ENCODE data around the gene MSH5. TPM values are rescaled to one million over a fixed set of nuclear protein-coding genes. Genes with fewer than 3 reads are reported as not detected.

MSH5 gene
- total and polyA plus RNA-seq, 2 experiments from 2014 or later: 12.1 to 23.9 TPM

DNA sequence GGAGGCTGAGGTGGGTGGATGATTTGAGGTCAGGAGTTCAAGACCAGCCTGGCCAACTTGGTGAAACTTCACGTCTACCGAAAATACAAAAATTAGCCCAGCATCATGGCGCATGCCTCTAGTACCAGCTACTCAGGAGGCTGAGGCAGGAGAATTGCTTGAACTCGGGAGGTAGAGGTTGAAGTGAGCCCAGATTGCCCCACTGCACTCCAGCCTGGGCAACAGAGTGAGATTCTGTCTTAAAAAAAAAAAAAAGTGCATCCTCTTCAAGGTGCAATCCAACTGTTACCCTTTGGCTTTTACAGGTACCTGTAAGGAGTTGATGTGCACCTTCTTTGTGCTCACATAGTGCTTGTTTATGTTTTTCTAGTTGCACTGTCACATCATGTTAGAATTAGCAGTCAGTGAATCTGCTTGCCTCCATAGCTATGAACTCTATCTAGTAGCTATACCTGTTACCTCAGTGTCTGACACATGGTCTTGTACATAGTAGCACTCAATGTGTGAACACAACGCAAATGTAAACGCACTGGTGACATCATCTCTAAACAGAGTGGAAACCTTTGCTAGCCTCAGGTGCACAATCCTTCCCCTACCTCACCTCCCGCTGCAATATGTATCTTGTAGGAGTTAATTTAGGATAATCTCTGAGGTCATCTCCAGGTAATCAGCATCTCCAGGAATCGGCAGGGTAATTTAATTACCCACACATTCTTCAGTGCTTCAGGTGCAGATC, 9.7 kb downstream of the MSH5 start:
- no peaks in the 10 kb centered on the region for H3K4me1 ChIP-seq (ENCODE audit: insufficient read depth)
- no peaks in the 10 kb centered on the region for H3K79me2 ChIP-seq (replicated peaks; ENCODE audit: insufficient read depth)
- H3K9me3 Mint-ChIP-seq: no peaks in the 10 kb centered on the region
- H3K27ac Mint-ChIP-seq: no peak overlapping the region
- H3K36me3 ChIP-seq (ENCODE audit: insufficient read depth): no peaks in the 10 kb centered on the region
- no peak for ATAC-seq
- no peak overlapping the region for H3K27ac ChIP-seq (ENCODE audit: low read depth)
- H3K9me2 ChIP-seq (ENCODE audit: insufficient read depth): no peaks in the 10 kb centered on the region
- H3K36me3 Mint-ChIP-seq (ENCODE audit: low read depth): peaks cover 13% of the 10 kb centered on the region
- no peak for TF ChIP-seq EZH2 (IDR thresholded peaks at IDR 0.05; ENCODE audit: low read depth, unreplicated experiment)
- TF ChIP-seq, protein P1, sequence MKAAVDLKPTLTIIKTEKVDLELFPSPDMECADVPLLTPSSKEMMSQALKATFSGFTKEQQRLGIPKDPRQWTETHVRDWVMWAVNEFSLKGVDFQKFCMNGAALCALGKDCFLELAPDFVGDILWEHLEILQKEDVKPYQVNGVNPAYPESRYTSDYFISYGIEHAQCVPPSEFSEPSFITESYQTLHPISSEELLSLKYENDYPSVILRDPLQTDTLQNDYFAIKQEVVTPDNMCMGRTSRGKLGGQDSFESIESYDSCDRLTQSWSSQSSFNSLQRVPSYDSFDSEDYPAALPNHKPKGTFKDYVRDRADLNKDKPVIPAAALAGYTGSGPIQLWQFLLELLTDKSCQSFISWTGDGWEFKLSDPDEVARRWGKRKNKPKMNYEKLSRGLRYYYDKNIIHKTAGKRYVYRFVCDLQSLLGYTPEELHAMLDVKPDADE (IDR thresholded peaks at IDR 0.05): no peak
- H4K20me1 ChIP-seq (replicated peaks; ENCODE audit: insufficient read depth): no peaks in the 10 kb centered on the region; the same call in 1 of the 2 replicates
- H3K4me2 ChIP-seq: no peak overlapping the region
- H2AFZ ChIP-seq: no peak overlapping the region
- peaks cover 8% of the 10 kb centered on the region for H3K27me3 Mint-ChIP-seq (ENCODE audit: insufficient read depth, low read depth, poor library complexity)
- no peak overlapping the region for H3K4me3 Mint-ChIP-seq
- H3K27me3 ChIP-seq (ENCODE audit: insufficient read depth): no peaks in the 10 kb centered on the region
- H3F3A ChIP-seq (replicated peaks; ENCODE audit: low read depth): 0 out of 2 replicates have a peak, but pooled peaks cover 4% of the 10 kb centered on the region
- no peak overlapping the region for H3K4me3 ChIP-seq
- H3K4me1 Mint-ChIP-seq: peaks cover 6% of the 10 kb centered on the region
- DNase-seq (ENCODE audit: low spot score): no peak

DNA sequence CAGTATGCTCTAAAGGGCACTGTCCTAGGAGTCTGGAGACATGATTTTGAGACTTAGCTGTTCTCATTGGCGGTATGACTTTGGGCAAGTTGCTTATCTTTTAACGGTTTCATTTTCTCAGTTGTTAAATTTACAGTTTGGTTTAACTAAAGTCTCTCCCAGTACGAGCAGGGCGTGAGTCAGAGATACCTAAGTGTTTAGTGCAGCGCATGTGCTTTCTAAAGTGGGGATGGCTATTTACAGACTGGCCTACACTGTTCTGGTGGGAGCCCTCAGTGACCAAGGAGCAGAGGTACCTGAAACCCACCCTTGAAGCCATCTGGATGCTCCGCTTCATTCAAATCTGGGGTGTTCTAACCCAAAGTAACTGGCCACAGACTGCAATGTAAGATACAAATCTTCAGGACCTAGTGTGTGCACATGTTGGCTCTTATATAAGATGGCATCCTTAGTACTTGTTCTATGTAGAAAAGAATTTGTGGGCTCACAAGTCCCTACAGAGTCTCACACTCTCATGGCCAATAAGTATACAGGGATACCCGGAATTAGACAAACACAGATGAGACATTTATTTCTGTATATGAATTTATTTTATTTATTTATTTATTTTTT, 10.7 kb downstream of the MSH5 start:
- DNase-seq (ENCODE audit: low spot score): no peak
- H3K79me2 ChIP-seq (replicated peaks; ENCODE audit: insufficient read depth): no peaks in the 10 kb centered on the region
- no peak overlapping the region for H3K4me3 Mint-ChIP-seq

DNA sequence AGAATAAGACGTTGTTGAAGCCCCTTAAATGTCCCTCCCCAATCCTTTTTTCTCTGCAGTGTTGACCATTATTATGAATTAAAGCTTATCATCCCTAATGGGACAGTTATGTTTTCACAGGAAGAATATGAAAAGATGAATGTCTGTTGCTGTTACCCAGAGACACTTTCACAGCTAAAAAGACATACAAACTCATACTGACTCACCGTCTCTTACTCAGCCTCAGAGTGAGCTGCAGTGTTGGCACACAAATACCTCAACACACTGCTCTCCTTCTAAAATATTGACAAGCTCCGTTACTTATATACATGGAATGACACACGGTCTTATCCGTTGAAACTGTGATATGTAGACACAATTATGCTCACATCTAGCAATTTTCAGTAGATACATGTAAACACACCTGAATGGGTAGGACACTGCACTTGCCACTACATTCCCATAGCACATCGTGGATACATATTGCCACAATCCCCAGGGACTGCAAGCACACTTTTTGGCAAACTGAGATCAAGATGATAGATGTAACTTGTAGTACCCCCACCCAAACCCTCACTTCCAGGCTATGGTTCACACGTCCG, 13.0 kb downstream of the MSH5 start:
- Histone ChIP-seq H3K27me3 (ENCODE audit: insufficient read depth) (no peaks in the 10 kb centered on the region), H3K27ac (ENCODE audit: low read depth) (no peak overlapping the region), H3K9me2 (ENCODE audit: insufficient read depth) (no peaks in the 10 kb centered on the region), H4K20me1 (replicated peaks; ENCODE audit: insufficient read depth) (peaks cover 3% of the 10 kb centered on the region; the same call in 1 of the 2 replicates), H3K4me2 (no peak overlapping the region), H2AFZ (no peak overlapping the region), H3K4me1 (ENCODE audit: insufficient read depth) (no peaks in the 10 kb centered on the region), H3K79me2 (replicated peaks; ENCODE audit: insufficient read depth) (no peaks in the 10 kb centered on the region), H3K4me3 (no peak overlapping the region), H3F3A (replicated peaks; ENCODE audit: low read depth) (0 out of 2 replicates have a peak, but pooled peaks cover 4% of the 10 kb centered on the region), H3K36me3 (ENCODE audit: insufficient read depth) (no peaks in the 10 kb centered on the region)
- H3K4me1 Mint-ChIP-seq: no peaks in the 10 kb centered on the region
- peaks cover 7% of the 10 kb centered on the region for H3K27me3 Mint-ChIP-seq (ENCODE audit: insufficient read depth, low read depth, poor library complexity)
- H3K4me3 Mint-ChIP-seq: no peak overlapping the region
- no peak for ATAC-seq
- no peak for DNase-seq (ENCODE audit: low spot score)
- H3K27ac Mint-ChIP-seq: no peak overlapping the region
- peaks cover 7% of the 10 kb centered on the region; the same call in 2 of the 3 replicates for H3K36me3 Mint-ChIP-seq (ENCODE audit: low read depth)
- no peaks in the 10 kb centered on the region for H3K9me3 Mint-ChIP-seq
- TF ChIP-seq EZH2phosphoT487 (IDR thresholded peaks at IDR 0.05; ENCODE audit: unreplicated experiment) (no peak), NANOG (IDR thresholded peaks at IDR 0.05; ENCODE audit: borderline replicate concordance) (no peak), ZNF114 (CRISPR knock-in tag; IDR thresholded peaks at IDR 0.05) (no peak), ZNF331 (CRISPR knock-in tag; IDR thresholded peaks at IDR 0.05; ENCODE audit: low read depth) (no peak)
- TF ChIP-seq, protein P2, sequence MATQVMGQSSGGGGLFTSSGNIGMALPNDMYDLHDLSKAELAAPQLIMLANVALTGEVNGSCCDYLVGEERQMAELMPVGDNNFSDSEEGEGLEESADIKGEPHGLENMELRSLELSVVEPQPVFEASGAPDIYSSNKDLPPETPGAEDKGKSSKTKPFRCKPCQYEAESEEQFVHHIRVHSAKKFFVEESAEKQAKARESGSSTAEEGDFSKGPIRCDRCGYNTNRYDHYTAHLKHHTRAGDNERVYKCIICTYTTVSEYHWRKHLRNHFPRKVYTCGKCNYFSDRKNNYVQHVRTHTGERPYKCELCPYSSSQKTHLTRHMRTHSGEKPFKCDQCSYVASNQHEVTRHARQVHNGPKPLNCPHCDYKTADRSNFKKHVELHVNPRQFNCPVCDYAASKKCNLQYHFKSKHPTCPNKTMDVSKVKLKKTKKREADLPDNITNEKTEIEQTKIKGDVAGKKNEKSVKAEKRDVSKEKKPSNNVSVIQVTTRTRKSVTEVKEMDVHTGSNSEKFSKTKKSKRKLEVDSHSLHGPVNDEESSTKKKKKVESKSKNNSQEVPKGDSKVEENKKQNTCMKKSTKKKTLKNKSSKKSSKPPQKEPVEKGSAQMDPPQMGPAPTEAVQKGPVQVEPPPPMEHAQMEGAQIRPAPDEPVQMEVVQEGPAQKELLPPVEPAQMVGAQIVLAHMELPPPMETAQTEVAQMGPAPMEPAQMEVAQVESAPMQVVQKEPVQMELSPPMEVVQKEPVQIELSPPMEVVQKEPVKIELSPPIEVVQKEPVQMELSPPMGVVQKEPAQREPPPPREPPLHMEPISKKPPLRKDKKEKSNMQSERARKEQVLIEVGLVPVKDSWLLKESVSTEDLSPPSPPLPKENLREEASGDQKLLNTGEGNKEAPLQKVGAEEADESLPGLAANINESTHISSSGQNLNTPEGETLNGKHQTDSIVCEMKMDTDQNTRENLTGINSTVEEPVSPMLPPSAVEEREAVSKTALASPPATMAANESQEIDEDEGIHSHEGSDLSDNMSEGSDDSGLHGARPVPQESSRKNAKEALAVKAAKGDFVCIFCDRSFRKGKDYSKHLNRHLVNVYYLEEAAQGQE (IDR thresholded peaks at IDR 0.05; ENCODE audit: unreplicated experiment): no peak
- TF ChIP-seq, protein P1 (IDR thresholded peaks at IDR 0.05): no peak

More for the DNA sequence above, 10.7 kb downstream of the MSH5 start:
- H3K36me3 ChIP-seq (ENCODE audit: insufficient read depth): no peaks in the 10 kb centered on the region
- 0 out of 2 replicates have a peak, but pooled peaks cover 4% of the 10 kb centered on the region for H3F3A ChIP-seq (replicated peaks; ENCODE audit: low read depth)
- H3K4me3 ChIP-seq: no peak overlapping the region
- H3K4me1 Mint-ChIP-seq: no peaks in the 10 kb centered on the region
- H3K27ac ChIP-seq (ENCODE audit: low read depth): no peak overlapping the region
- no peak overlapping the region for H2AFZ ChIP-seq
- no peak overlapping the region for H3K4me2 ChIP-seq
- H3K9me2 ChIP-seq (ENCODE audit: insufficient read depth): no peaks in the 10 kb centered on the region
- peaks cover 7% of the 10 kb centered on the region for H3K27me3 Mint-ChIP-seq (ENCODE audit: insufficient read depth, low read depth, poor library complexity)
- H3K27me3 ChIP-seq (ENCODE audit: insufficient read depth): no peaks in the 10 kb centered on the region
- peaks cover 13% of the 10 kb centered on the region for H3K36me3 Mint-ChIP-seq (ENCODE audit: low read depth)
- H3K9me3 Mint-ChIP-seq: no peaks in the 10 kb centered on the region
- no peak overlapping the region; the same call in 1 of the 2 replicates for H3K27ac Mint-ChIP-seq
- no peaks in the 10 kb centered on the region; the same call in 1 of the 2 replicates for H4K20me1 ChIP-seq (replicated peaks; ENCODE audit: insufficient read depth)
- H3K4me1 ChIP-seq (ENCODE audit: insufficient read depth): no peaks in the 10 kb centered on the region
- ATAC-seq: no peak
- no peak for TF ChIP-seq EZH2 (IDR thresholded peaks at IDR 0.05; ENCODE audit: low read depth, unreplicated experiment)
